Activated gamma-delta T cell treated with Interleukin-2 at 50 U/mL for 16 hours (primary cell): ENCODE data around the gene KLK8.

Experiments used
- DNase-seq: peaks from one replicate; pipeline ENCODE4 v3.0.0-alpha.2; 2020

Gene KLK8, protein sequence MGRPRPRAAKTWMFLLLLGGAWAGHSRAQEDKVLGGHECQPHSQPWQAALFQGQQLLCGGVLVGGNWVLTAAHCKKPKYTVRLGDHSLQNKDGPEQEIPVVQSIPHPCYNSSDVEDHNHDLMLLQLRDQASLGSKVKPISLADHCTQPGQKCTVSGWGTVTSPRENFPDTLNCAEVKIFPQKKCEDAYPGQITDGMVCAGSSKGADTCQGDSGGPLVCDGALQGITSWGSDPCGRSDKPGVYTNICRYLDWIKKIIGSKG

DNA sequence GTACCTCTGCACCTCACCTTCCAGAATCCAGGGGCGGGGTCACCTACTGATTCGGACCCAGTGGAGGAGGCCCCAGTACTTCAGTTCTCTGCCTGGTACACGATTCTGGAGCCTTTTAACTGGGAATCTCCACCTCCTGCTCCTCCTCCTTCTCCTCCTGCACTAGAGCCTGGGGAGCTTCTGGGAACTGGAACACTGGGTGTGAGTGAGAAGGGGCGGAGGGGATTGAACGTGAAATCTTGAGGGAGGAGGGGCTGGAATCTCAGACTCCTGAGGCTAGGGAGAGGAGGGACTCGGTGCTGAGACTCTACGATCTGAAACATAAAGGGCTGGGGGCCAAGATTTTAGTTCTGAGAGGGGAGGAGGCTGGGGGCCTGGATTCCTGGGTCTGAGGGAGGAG, at the start of gene KLK8:
Gene KLK8 (minus strand): TSS at position 90 of the 400 bp plus-strand sequence. CDS start 437 bp downstream, outside the sequence.
- no peak for DNase-seq

DNA sequence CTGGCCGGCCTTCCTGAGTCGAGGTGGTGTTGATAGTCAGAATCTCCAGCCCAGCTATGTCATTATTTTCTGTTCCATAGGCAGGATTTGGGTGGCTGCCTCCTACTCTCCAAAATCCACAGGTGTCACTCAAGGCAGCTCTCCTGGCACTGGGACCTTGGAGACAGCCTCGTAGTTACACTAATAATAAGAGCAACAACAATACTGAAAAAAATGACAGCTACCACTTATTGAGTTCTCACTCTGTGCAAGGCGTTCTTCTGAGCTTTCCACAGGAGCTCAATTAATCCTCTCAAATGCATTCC, 45.6 kb upstream of the KLK8 start:
- DNase-seq = no peak

DNA sequence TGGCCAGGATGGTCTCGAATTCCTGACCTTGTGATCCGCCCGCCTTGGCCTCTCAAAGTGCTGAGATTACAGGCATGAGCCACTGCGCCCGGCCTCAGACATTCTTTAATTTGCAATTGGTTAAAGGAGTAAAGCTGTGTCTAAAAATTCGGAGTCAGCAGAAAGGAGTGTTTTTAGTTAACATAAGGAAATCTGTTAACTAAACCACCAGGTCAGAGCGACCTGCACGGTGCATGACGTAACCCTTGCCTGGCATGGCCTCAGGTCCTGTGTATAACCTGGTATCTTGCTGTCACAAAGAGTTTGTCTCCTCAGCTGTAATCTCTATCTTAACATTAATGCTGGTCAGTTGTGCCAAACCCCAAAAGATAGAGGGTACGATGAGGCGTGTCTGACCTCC, 42.9 kb upstream of the KLK8 start:
- no peak for DNase-seq

DNA sequence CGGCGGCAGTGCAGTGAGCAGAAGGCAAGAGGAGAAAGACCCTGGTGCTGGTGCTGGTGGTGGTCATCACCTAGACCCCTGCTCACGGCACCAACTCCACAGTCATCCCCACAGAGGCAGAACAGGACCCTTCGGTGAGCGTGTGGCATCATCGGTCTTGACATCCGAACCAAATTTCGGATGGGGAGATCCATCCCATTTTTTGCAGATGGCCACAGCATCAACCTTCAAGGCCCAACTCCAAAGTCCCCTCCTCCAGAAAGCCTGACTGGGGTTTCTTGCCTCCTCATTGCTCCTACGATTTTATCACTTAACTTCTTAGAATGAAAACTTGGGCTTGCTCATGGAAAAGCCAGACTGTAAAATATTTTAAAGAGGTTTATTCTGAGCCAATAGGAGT, 42.1 kb upstream of the KLK8 start:
- no peak for DNase-seq

DNA sequence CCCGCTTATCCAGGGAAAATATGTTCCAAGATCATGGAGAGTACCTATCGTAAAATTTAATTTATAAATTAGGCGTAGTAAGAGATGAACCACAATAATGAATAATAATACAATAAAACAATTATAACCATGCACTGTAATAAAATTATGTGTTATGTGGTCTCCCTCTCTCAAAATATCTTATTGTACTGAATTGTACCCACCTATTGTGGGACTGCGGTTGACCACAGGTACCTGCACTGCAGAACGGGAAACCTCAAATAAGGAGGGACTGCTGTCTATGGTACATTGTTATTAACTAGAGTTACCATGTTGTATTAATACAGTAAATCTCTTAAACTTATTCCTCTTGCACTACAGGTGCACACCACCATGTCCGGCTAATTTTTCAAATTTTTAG, 38.7 kb upstream of the KLK8 start:
- no peak for DNase-seq

DNA sequence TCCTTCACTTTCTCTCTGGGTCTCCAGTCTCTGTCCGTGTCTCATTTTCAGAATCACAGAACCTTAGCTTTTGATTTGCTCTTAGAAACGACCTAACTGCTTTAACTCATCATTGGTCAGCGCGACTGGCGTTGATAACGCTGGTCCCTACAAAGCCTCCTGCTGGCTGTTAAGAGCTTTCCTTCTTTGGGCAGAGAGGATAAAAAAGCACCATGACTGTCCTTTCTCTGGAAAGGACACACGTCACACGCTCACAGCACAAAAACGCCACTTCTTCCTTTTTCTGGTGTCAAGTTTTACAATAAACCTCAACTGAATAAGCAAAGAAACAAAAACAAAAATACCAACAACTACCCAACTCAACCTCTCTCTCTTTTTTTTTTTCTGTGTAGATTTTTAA, 35.1 kb upstream of the KLK8 start:
- DNase-seq = no peak

DNA sequence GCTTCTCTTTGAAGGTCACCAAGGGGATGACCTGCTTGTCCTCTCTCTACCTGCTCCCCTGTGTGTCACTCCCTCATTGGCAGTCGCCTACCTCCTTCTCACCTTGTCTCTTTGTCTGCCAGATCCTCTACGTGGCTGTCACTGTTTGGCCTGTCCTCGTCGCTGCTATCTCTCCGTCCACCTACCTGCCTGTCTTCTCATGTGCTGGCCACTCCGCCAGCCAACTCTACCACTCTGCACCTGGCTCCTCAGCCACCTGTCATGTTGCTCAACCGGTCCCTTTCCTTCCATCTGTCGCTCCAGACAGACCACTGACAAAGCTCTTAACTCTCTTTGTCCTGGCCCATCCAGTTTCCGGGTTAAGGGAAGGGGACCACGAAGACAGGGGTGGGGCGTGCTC, 33.3 kb upstream of the KLK8 start, which contains the start of gene KLK12:
Gene KLK12 (minus strand): TSS at position 299 of the 400 bp plus-strand sequence. CDS start 381 bp downstream, outside the sequence.
- DNase-seq = no peak

DNA sequence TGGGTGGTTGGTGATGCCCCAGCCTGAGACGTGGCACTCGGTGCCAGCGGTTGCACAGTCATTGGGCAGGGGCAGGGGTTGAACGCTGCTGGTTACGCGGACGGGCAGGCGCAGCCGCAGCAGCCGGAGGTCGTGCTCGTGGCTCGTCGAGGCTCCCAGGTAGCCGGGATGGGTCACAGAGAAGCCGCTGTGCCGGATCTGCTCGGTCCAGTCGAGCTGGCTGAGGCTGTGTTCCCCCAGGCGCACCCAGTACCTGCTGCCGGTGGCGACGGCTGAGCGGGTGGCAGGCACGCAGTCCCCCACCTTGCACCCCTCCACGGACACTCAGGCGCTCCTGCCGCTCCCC, 30.4 kb upstream of the KLK8 start:
- DNase-seq = no peak

DNA sequence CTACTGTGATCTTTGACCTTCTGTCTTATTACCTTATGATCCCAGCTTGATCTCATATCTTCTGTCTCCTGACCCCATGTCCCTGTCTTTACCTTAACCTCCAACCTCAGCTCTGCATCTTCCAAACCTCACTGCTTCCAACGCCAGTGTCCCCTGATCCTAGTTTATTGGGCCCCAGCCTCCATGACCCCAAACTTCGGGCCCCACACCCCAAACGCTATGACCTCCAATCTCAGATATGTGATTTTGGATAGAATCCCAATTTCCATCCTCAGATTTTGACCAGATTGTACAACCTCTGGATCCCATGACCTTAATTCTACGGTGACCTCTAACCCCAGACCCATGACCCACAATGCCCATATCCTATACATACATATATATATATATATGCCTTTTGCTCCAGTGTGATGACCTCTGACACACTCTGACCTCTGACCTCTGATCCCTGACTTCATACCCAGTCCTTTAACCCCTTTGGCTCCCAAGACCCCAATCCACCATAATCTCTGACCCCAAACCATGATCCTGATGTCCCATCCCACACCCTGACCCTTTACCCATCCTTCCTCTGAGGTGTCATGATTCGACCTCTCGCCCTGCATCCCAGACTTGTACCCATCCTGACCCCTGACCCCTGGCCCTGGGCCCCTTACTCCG, 29.9 kb upstream of the KLK8 start:
- DNase-seq = no peak

DNA sequence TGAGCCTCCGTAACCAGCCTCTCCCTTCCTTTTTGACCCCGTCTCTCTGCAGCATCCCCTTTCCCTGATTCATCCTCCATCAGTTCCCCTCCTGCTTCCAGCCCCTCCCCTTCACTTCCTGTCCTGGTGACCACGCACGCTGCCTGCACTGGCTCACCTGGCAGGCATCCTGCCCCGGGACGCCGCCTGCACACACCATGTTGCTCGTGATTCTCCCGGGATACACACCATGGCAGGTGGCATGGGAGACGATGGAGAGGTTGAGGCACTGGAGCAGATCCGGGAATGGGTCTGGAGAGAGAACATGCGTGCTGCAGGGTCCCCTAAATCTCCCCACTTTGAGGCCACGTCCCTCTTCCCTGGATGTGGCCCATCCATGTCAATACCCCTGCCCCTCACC, 29.2 kb upstream of the KLK8 start:
- no peak for DNase-seq

DNA sequence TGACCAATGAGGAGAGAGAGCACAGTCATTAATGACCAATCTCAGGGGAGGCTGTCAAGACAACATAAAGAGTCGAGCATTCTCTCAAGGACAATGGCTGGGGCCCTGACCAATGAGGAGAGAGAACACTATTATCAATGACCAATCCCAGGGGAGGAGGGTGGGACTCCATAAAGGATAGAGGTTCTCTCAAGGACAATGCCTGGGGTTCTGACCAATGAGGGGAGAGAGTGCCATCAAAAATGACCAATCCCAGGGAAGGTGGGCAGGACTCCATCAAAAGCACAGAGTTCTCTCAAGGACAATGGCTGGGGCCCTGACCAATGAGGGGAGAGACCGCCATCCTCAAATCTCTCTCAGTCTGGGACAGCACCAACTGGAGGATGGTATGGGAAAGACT, 28.3 kb upstream of the KLK8 start:
- DNase-seq = no peak

DNA sequence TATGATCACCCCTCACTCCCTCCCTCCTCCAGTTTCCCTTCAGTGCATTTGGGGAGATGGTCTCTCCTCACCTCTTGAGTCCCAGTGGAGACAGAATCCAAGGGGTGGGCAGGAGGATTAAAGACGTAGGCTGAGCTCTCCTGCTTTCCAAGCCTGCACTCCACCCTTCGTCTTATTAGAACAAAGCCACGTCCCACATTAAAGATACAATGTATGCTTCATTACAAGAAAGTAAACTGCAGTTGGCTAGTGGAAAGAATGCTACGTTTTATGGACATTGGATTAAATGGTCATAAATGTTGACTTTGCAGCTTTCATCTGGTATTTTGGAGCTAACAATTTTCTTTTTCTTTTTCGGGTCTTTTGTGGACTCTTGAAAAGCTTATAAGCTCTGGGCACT, 26.5 kb upstream of the KLK8 start:
- DNase-seq = no peak

DNA sequence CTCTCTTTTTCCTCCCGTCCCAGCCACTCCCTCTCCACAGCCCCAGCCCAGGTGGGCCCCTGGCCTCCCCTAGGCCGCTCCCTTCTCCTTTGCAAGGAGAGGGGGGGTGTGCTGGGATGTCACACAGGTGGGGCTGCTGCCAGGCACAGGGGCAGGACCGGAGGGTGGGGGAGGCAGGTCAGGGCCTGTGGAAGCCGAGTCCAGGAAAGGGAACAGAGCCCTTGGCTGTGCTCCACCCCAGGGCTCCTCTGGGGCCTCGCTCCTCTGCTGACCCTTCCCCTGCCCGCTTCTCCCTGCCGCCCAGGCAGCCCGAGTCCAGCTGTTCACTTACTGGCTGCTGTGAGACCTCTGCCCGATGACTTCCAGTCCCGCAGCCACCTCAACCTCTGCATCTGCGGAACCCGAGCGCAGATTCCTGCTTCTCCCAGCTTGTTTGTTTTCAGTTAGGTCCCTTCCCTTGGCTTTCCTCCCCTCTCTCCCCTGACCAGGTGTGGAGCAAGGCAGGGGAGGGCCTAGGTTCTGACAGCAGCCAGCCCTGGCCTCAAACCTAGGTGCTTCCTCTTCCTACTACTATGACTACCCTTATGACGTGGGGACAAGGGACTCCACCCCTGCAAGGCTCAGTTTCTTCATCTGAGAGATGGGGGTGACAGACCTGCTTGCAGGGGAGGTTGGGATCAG, 25.9 kb upstream of the KLK8 start:
- no peak for DNase-seq

DNA sequence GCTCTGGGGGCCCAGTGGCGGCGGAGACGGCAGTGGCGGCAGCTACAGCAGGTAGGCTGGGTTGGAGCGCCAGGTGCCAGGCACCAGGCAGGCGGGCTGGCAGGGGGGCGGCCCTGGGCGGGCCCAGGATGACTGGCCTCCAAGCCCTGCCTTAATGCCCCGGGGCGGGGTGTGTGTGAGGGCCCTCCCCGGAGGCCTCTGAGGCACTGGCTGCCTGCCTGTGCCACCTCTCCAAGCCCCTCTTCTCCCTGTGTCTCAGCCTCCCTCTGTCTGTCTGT, 25.1 kb upstream of the KLK8 start, which contains the start of gene KLK11:
Gene KLK11 (minus strand): TSS at position 63 of the 278 bp plus-strand sequence. CDS start 985 bp downstream, outside the sequence.
- DNase-seq = no peak

DNA sequence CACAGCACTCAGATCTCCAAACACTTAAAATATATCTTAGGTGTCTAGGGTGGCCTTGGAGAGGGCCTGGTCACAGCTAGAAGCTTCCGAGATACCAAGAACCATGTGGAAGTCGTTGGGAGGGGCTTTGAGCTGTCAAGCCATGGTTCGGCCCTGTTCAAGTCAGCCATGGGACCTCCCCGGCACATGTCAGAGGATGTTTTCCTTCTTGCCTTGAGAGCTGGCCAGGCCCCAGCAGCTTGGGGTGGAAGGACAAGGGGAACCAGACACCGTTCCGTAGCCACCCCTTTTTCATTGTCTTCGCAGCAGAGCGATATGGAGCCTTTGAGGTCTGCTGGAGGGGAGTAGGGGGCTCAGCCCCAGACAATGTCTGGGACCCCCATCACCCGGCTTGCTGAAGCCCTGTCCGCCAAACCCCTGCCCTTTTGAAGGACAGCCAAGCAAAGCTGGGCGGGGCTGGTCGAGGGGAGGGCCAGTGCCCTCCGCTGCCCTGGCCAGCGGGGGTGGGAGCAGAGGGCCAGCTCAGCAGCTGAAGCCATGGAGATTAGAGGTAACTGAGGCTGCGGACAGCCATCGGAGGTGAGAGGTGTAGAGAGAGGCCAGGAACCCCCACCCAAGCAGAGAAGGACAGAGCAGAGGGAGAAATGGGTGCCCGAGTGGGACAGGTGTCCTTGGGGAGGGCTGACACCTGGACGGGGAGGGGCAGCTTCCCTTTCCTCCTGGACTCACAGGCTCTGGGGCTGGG, 24.6 kb upstream of the KLK8 start:
- DNase-seq = no peak

DNA sequence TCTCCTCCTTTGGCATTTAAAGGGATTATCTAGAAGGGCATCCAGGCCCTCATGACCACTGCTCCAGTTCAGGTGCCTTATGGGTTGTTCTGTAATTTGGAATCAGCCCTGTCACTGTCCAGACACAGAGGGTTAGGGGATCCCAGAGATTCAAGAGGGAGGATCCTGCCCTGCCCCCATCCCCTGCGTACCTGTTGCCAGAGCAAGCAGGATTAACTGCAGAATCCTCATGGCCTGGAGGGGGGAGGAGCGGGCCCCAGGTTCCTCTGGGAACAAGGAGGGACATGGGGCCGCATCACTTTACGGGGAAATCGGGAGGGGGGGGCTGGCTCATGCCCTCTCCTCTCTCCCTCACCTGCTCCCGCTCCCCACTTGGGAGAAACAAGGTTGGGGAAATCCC, 24.0 kb upstream of the KLK8 start:
- DNase-seq = no peak

DNA sequence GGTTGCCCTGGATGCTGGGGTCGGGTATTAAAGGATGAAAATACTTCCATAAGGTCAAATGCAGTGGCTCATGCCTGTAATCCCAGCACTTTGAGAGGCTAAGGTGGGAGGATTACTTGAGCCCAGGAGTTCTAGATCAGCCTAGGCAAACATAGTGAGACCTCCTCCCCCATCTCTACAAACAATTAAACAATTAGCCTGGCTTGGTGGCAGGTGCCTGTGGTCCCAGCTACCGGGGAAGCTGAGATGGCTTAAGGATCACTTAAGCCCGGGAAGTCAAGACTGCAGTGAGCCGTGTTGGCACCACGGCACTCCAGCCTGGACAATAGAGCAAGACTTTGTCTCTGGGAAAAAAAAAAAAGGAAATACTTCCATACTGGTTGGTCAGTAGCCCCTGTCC, 23.5 kb upstream of the KLK8 start:
- DNase-seq = no peak

DNA sequence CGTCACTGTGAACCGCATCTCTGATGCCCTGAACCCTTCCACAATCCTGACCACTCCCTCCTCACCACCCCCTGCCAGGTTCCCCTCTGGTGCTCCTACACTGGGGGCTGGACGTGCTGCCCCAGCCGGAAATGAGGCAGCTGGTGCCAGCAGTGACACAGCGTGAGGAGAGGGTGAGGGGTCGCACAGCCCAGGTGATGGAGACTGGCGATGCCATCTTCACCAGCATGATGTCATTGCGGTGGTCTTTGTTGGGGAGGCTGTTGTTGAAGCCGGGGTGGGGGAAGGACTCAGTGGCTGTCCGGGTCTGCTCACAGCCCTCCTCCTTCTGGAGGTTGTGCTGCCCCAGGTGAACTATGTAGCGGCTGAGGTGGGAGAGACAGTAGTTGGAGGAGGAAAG, 22.5 kb upstream of the KLK8 start:
- DNase-seq = no peak

DNA sequence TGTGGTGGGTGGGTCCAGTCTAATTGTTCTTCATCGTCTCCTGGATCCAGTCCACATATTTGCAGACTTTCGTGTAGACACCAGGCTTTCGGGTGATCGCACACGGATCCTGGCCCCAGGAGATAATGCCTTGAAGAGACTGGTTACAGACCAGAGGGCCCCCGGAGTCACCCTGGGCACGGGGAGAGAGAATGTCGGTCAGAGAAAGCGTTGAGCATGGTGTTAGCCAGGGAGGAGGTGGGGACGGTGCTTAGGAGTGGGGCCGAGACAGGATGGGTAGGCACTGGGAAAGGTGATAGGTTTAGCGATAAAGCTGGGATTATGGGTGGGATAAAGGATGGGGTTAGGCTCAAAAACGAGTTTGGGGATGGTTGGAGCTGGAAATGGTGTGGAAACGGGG, 21.1 kb upstream of the KLK8 start:
- DNase-seq = no peak

DNA sequence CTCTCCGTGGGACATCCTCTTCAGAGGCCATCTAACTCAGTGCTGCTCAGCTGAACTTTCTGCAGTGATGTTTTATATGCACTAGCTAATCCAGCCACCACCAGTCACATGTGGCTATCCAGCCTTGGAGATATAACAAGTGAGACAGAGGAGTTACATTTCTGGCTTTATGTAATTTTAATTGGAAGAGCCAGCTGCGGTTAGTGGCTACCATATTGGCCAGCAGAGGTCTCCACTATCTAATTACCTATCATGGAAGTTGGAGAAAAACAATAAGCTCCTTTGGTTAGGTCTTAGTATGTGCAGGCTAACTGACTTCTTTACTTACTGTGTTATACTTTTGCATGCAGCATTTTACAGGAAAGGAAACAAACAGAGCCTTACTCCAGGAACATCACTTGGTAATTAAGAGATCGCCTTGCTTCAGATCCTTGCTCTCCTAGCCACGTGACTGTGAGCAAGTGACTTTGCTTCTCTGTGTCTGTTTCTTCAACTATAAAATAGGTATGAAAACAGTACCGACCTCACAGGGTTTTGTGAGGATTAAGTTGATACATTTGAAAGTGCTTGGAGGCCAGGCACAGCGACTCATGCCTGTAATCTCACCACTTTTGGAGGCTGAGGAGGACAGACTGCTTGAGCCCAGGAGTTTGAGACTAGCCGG, 19.7 kb upstream of the KLK8 start:
- no peak for DNase-seq

DNA sequence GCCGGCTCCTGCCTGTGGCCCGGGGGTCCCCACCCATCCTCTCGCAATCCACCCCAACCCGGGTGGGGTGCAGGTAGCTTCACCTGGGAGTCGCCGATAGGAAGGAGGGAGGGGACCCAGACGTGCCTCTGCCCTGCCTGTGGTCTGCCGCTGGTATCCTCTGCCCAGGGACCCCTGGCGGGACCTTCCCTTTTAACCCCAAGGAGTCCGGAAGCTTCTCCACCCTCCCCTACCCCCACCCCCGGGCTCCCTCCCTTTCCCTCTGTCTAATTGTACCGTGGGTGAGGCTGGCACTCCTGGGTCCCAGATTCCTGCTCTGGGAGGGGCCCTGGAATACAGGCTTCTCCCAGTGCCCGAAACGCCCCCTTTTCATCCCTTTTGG, 18.1 kb upstream of the KLK8 start, which contains the start of gene KLK10:
Gene KLK10 (minus strand): TSS at position 166 of the 382 bp plus-strand sequence. CDS start 579 bp downstream, outside the sequence.
- DNase-seq = no peak

DNA sequence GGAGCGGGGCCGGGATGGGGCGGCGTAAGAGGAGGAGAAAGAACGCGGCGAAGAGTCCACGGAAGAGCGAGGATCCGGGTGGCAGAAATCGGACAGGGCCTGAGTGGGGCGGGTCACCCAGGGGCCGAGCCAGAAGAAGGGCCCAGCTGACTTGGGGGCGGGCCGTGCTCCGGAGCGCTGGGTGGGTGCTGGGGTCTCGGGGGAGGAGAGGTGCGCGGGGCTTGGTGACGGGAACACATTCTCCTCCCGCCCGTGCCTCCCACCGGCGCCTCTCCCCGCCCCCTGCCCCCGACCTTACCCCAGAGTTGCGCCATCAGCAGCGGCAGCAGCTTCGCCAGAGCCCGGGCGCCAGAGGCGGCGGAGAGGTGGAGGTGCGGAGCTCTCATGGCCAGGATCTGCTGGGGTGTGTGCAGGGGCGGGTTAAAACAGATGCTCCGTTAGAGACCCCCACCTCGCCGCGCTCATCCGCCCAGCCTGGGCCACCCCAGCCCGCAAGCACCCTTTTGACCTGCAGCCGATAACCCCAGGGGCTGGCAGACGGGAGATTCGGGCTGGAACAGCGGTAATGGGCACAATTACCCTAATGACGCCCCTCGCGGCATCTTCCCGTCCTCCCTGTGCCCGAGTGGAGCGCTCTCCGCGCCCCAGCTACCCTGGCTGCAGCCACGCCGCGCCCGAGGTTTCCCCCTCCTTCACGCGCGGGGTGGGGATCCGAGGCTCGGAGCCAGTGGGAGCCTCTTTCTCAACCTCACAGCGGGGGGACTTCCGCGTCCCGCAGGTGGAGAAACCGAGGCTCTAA, 17.5 kb upstream of the KLK8 start:
- no peak for DNase-seq
